HCT116 (cell line): ENCODE results near the gene TAF4. TPM values are rescaled to one million over a fixed set of nuclear protein-coding genes. Genes with fewer than 3 reads are reported as not detected.

Experiments used
- ATAC-seq: fragments of 200-7000 bp; cut with Tn5 transposase; 2 replicates; pipeline ENCODE4 v1.9.1; 2020; ENCODE audit warnings: mild to moderate bottlenecking, moderate library complexity
- BruUV-seq: library from RNA; stranded (reverse); fragments of 400-500 nt; replicated peaks from 2 replicates; lab custom pipeline; 2021; lab: Mats Ljungman, UMichigan
- CTCF ChIA-PET: fragments of 300-600 bp; sonication (Branson Sonifier 250); formaldehyde crosslinking; loops from one replicate; lab custom pipeline; 2021; ENCODE audit warnings: antibody characterized with exemption; lab: Charles Lee
- POLR2A ChIA-PET: fragments of 300-600, 350-600 bp; sonication (Branson Sonifier 250); formaldehyde crosslinking; loops from one replicate; lab custom pipeline; 2021; ENCODE audit warnings: antibody characterized with exemption; lab: Charles Lee
- RAD21 ChIA-PET, 2 experiments: fragments of 300-600 bp; sonication (Branson Sonifier 250); formaldehyde crosslinking; loops; one replicate each; lab custom pipeline; 2023; ENCODE audit warnings: low total read pairs in 2 of 2; ENCODE audit not compliant: uncharacterized antibody in 2 of 2, unreplicated experiment in 2 of 2, low non-redundant PET in 1 of 2; lab: Charles Lee
- DNase-seq: peaks from one replicate; pipeline ENCODE4 v3.0.0-alpha.2; 2010; ENCODE audit warnings: low read depth, low spot score
- H2AFZ ChIP-seq: fragments of 200-600 bp; shearing (Covaris generic), sonication (generic); 2 replicates; pipeline ENCODE4 v1.6.1; 2017; ENCODE audit warnings: low read depth, mixed run types, mixed read lengths, antibody characterized with exemption, low read length; ENCODE audit not compliant: poor library complexity, severe bottlenecking
- H3K27ac ChIP-seq: 2 replicates; pipeline ENCODE4 v1.5.1; 2012; ENCODE audit warnings: low read depth, low read length
- H3K27me3 ChIP-seq: fragments of 200-600 bp; sonication (generic); 2 replicates; pipeline ENCODE4 v1.6.1; 2016; ENCODE audit warnings: mixed run types, low read length, mixed read lengths; ENCODE audit not compliant: insufficient read depth
- H3K36me3 ChIP-seq, 2 experiments: fragments of 200-500 bp in 1 of 2; fragments of 200-600 bp in 1 of 2; sonication (Bioruptor generic) in 1 of 2; sonication (generic) in 1 of 2; 2 replicates each; pipeline versions ENCODE4 v1.5.1 to v1.6.1; 2014 to 2016; ENCODE audit warnings: low read length in 2 of 2, inconsistent platforms in 1 of 2, mixed read lengths in 1 of 2, mixed run types in 1 of 2; ENCODE audit not compliant: insufficient read depth in 2 of 2, control insufficient read depth in 1 of 2
- H3K4me1 ChIP-seq, 2 experiments: fragments of 200-600 bp in 1 of 2; sonication (generic) in 1 of 2; 2 replicates each; pipeline versions ENCODE4 v1.5.1 to v1.6.1; 2012 to 2017; ENCODE audit warnings: low read length in 2 of 2, inconsistent platforms in 1 of 2, mild to moderate bottlenecking in 1 of 2, mixed read lengths in 1 of 2, mixed run types in 1 of 2, moderate library complexity in 1 of 2; ENCODE audit not compliant: insufficient read depth in 2 of 2, control insufficient read depth in 1 of 2
- H3K4me2 ChIP-seq: fragments of 200-600 bp; sonication (generic); 2 replicates; pipeline ENCODE4 v1.6.1; 2017; ENCODE audit warnings: mixed run types, low read length, mixed read lengths
- H3K4me3 ChIP-seq, 2 experiments: fragments of 200-600 bp in 1 of 2; sonication (generic) in 1 of 2; replicated peaks in 1 of 2; 2 replicates each; pipeline ENCODE4 v1.5.1; 2011 to 2016; ENCODE audit warnings: low read length in 2 of 2, control low read depth in 1 of 2, low read depth in 1 of 2, mild to moderate bottlenecking in 1 of 2, mixed read lengths in 1 of 2, mixed run types in 1 of 2
- H3K79me2 ChIP-seq: fragments of 200-600 bp; sonication (generic); 2 replicates; pipeline ENCODE4 v1.6.1; 2017; ENCODE audit warnings: mild to moderate bottlenecking, mixed run types, low read length, moderate library complexity, mixed read lengths; ENCODE audit not compliant: insufficient read depth
- H3K9ac ChIP-seq: fragments of 200-600 bp; sonication (generic); 2 replicates; pipeline ENCODE4 v1.6.1; 2016; ENCODE audit warnings: low read length, mixed read lengths
- H3K9me2 ChIP-seq: fragments of 200-600 bp; sonication (generic), shearing (Covaris generic); 2 replicates; pipeline ENCODE4 v1.6.1; 2017; ENCODE audit warnings: mixed run types, mild to moderate bottlenecking, moderate library complexity; ENCODE audit not compliant: insufficient read depth
- H3K9me3 ChIP-seq, 2 experiments: fragments of 200-500 bp in 1 of 2; fragments of 200-600 bp in 1 of 2; sonication (Bioruptor generic) in 1 of 2; sonication (generic) in 1 of 2; 2 replicates each; pipeline ENCODE4 v1.6.1; 2014 to 2017; ENCODE audit warnings: low read length in 2 of 2, mixed read lengths in 2 of 2, inconsistent platforms in 1 of 2, low read depth in 1 of 2, mild to moderate bottlenecking in 1 of 2, mixed run types in 1 of 2, moderate library complexity in 1 of 2; ENCODE audit not compliant: control insufficient read depth in 1 of 2, insufficient read depth in 1 of 2
- H4K20me1 ChIP-seq: fragments of 200-600 bp; sonication (generic), shearing (Covaris generic); 2 replicates; pipeline ENCODE4 v1.6.1; 2017; ENCODE audit warnings: mixed run types, mild to moderate bottlenecking, moderate library complexity; ENCODE audit not compliant: insufficient read depth
- CBX3 ChIP-seq: IDR thresholded peaks from 2 replicates; pipeline ENCODE4 v1.6.1; 2012; ENCODE audit warnings: low read depth
- CEBPB ChIP-seq: IDR thresholded peaks from 2 replicates; pipeline ENCODE4 v1.6.1; 2012; ENCODE audit warnings: low read depth
- CTCF ChIP-seq, 3 experiments: fragments of 200-600 bp in 1 of 3; sonication (generic) in 1 of 3; IDR thresholded peaks in 2 of 3; conservative IDR thresholded peaks in 1 of 3; 2 replicates each; pipeline ENCODE4 v1.5.1; 2012 to 2017; ENCODE audit warnings: low read depth in 2 of 3, low read length in 2 of 3, antibody characterized with exemption in 1 of 3, borderline replicate concordance in 1 of 3, control low read depth in 1 of 3, mild to moderate bottlenecking in 1 of 3, mixed read lengths in 1 of 3, mixed run types in 1 of 3, moderate library complexity in 1 of 3; ENCODE audit not compliant: insufficient read depth in 1 of 3
- EGR1 ChIP-seq: IDR thresholded peaks from 2 replicates; pipeline ENCODE4 v1.6.1; 2012; ENCODE audit warnings: low read depth
- EZH2 ChIP-seq: fragments of 200-600 bp; sonication (generic); IDR thresholded peaks from 2 replicates; pipeline ENCODE4 v1.6.1; 2017; ENCODE audit warnings: antibody characterized with exemption, mixed run types
- EZH2phosphoT487 ChIP-seq: fragments of 200-600 bp; IDR thresholded peaks from 2 replicates; pipeline ENCODE4 v1.6.1; 2018; ENCODE audit warnings: antibody characterized with exemption, borderline replicate concordance
- FOSL1 ChIP-seq: IDR thresholded peaks from 2 replicates; pipeline ENCODE4 v1.6.1; 2012; ENCODE audit warnings: low read depth
- JUND ChIP-seq: IDR thresholded peaks from 2 replicates; pipeline ENCODE4 v1.6.1; 2012
- MAX ChIP-seq: IDR thresholded peaks from 2 replicates; pipeline ENCODE4 v1.6.1; 2012
- POLR2A ChIP-seq: IDR thresholded peaks from 2 replicates; pipeline ENCODE4 v1.7.0; 2011; ENCODE audit warnings: borderline replicate concordance; ENCODE audit not compliant: insufficient read depth, insufficient read length; ENCODE audit errors: extremely low read depth
- POLR2AphosphoS5 ChIP-seq: IDR thresholded peaks from 2 replicates; pipeline ENCODE4 v1.6.1; 2011; ENCODE audit warnings: mild to moderate bottlenecking, low read depth, low read length, moderate library complexity
- RAD21 ChIP-seq: IDR thresholded peaks from 2 replicates; pipeline ENCODE4 v1.6.1; 2012; ENCODE audit warnings: low read depth, mild to moderate bottlenecking
- REST ChIP-seq: IDR thresholded peaks from 2 replicates; pipeline ENCODE4 v1.6.1; 2012; ENCODE audit warnings: low read depth
- SP1 ChIP-seq: IDR thresholded peaks from 2 replicates; pipeline ENCODE4 v1.6.1; 2012; ENCODE audit warnings: low read depth
- SRF ChIP-seq: IDR thresholded peaks from 2 replicates; pipeline ENCODE4 v1.6.1; 2012; ENCODE audit warnings: low read depth
- ZFX ChIP-seq: fragments of 450-650 bp; IDR thresholded peaks from 2 replicates; pipeline ENCODE4 v1.6.1; 2017
- intact Hi-C: fragments of 100-400 bp; cut with micrococcal nuclease; formaldehyde crosslinking; loops from 2 replicates; pipeline ENCODE4 v1.10.0; 2022
- total RNA-seq: library from RNA; stranded (reverse); gene quantifications from one replicate; pipeline ENCODE4 v1.2.1, GENCODE V29; 2021; ENCODE audit not compliant: unreplicated experiment
- TF ChIP-seq, protein P1 (sequence below): IDR thresholded peaks from 2 replicates; pipeline ENCODE4 v1.6.1; 2011; ENCODE audit warnings: mild to moderate bottlenecking, low read length, moderate library complexity; ENCODE audit not compliant: insufficient replicate concordance; ENCODE audit errors: extremely low read depth

Gene TAF4
- total RNA-seq, 1 experiment from 2014 or later: 26.8 TPM

- Histone ChIP-seq H3K9ac (no peak overlapping the region), H3K4me2 (no peak overlapping the region), H3K9me2 (no peaks in the 10 kb centered on the region), H3K79me2 (no peaks in the 10 kb centered on the region), H2AFZ (no peak overlapping the region), H3K4me3 (no peak overlapping the region), H3K27me3 (no peaks in the 10 kb centered on the region), H3K36me3 (peaks cover 37 to 47% of the 10 kb centered on the region in 2 experiments; a peak in 3 of 4 replicates), H4K20me1 (no peaks in the 10 kb centered on the region), H3K4me1 (no peaks in the 10 kb centered on the region), H3K27ac (no peak overlapping the region), H3K9me3 (no peaks in the 10 kb centered on the region)
- ChIA-PET CTCF (no interaction called here), POLR2A (no interaction called here), RAD21 (no interaction called here)
- no peak for ATAC-seq
- intact Hi-C loops: no loop called here
- no TSS peak for BruUV-seq
- TF ChIP-seq EZH2phosphoT487 (no peak), JUND (no peak), CBX3 (no peak), SP1 (no peak), MAX (no peak), RAD21 (no peak), REST (no peak), CTCF (IDR thresholded peaks at IDR 0.05 in 2 of 3, conservative IDR thresholded peaks at IDR 0.05 in 1 of 3; ENCODE audit: borderline replicate concordance in 1 of 3, insufficient read depth in 1 of 3, low read depth in 2 of 3, low read length in 2 of 3) (no peak), EZH2 (no peak), SRF (no peak), ZFX (no peak), CEBPB (no peak), POLR2A (no peak), FOSL1 (no peak), POLR2AphosphoS5 (no peak), EGR1 (no peak)
- TF ChIP-seq, protein P1, sequence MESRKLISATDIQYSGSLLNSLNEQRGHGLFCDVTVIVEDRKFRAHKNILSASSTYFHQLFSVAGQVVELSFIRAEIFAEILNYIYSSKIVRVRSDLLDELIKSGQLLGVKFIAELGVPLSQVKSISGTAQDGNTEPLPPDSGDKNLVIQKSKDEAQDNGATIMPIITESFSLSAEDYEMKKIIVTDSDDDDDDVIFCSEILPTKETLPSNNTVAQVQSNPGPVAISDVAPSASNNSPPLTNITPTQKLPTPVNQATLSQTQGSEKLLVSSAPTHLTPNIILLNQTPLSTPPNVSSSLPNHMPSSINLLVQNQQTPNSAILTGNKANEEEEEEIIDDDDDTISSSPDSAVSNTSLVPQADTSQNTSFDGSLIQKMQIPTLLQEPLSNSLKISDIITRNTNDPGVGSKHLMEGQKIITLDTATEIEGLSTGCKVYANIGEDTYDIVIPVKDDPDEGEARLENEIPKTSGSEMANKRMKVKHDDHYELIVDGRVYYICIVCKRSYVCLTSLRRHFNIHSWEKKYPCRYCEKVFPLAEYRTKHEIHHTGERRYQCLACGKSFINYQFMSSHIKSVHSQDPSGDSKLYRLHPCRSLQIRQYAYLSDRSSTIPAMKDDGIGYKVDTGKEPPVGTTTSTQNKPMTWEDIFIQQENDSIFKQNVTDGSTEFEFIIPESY: no peak
- DNase-seq: no peak
Measured at GRCh38 chr20:62003567-62004405, 61.9 kb downstream of the TAF4 start.
